Tibial nerve (tissue), 4 donors: ENCODE data around the gene BCAS1. TPM values are rescaled to one million over a fixed set of nuclear protein-coding genes. Genes with fewer than 3 reads are reported as not detected.

Experiments used
- DNase-seq, 2 donors: peaks; one replicate each; pipeline ENCODE4 v3.0.0-alpha.2; 2019; ENCODE audit warnings: low spot score in 2 of 2
- H3K27ac ChIP-seq, 4 donors: fragments of 200-600 bp; sonication (generic) in 3 of 4; one replicate each; pipeline ENCODE4 v1.5.1; 2017 to 2019; ENCODE audit warnings: mild to moderate bottlenecking in 1 of 4
- H3K27me3 ChIP-seq, 2 donors: fragments of 200-600 bp; sonication (generic) in 1 of 2; one replicate each; pipeline versions ENCODE4 v1.5.1 to v1.6.0; 2017 to 2019
- H3K36me3 ChIP-seq, 3 donors: fragments of 200-600 bp; sonication (generic); one replicate each; pipeline ENCODE4 v1.5.1; 2018 to 2019
- H3K4me1 ChIP-seq, 4 donors: fragments of 200-600 bp; sonication (generic) in 3 of 4; one replicate each; pipeline ENCODE4 v1.5.1; 2017 to 2019
- H3K4me3 ChIP-seq, 4 donors: fragments of 200-600 bp; sonication (generic) in 3 of 4; one replicate each; pipeline ENCODE4 v1.5.1; 2017 to 2019; ENCODE audit warnings: mild to moderate bottlenecking in 1 of 4, moderate library complexity in 1 of 4
- H3K9me3 ChIP-seq, 4 donors: fragments of 200-600 bp; sonication (generic) in 3 of 4; one replicate each; pipeline ENCODE4 v1.5.1; 2017 to 2019
- EP300 ChIP-seq, 2 donors: sonication (generic); formaldehyde crosslinking; IDR thresholded peaks; one replicate each; pipeline ENCODE4 v1.6.1; 2017; ENCODE audit warnings: antibody characterized with exemption in 2 of 2, mild to moderate bottlenecking in 1 of 2
- POLR2A ChIP-seq, 2 donors: fragments of 450-650 bp; IDR thresholded peaks; one replicate each; pipeline ENCODE4 v1.6.1; 2017; ENCODE audit warnings: antibody characterized with exemption in 2 of 2, mild to moderate bottlenecking in 2 of 2, moderate library complexity in 2 of 2
- WGBS, 2 donors: methylation state at CpG; one replicate each; pipeline ENCODE4 v1.1.5; 2018; 5-methylcytosine and 5-hydroxymethylcytosine counted together
- total RNA-seq, 4 donors: library from RNA; depleted of rRNA; stranded (reverse); fragments of >200 nt; gene quantifications; one replicate each; pipeline ENCODE4 v1.1.0, GENCODE V29; 2016
- TF ChIP-seq, protein P1 (sequence below), 5 experiments: fragments of 200-600 bp in 3 of 5; fragments of 450-650 bp in 2 of 5; sonication (generic) in 3 of 5; IDR thresholded peaks; one replicate each; pipeline ENCODE4 v1.5.1; 2016 to 2019; ENCODE audit warnings: antibody characterized with exemption in 5 of 5, mild to moderate bottlenecking in 3 of 5, moderate library complexity in 2 of 5

The BCAS1 gene
- total RNA-seq, 4 donors from 2014 or later = 34.8 to 59.6 (median 47.1) TPM

DNA sequence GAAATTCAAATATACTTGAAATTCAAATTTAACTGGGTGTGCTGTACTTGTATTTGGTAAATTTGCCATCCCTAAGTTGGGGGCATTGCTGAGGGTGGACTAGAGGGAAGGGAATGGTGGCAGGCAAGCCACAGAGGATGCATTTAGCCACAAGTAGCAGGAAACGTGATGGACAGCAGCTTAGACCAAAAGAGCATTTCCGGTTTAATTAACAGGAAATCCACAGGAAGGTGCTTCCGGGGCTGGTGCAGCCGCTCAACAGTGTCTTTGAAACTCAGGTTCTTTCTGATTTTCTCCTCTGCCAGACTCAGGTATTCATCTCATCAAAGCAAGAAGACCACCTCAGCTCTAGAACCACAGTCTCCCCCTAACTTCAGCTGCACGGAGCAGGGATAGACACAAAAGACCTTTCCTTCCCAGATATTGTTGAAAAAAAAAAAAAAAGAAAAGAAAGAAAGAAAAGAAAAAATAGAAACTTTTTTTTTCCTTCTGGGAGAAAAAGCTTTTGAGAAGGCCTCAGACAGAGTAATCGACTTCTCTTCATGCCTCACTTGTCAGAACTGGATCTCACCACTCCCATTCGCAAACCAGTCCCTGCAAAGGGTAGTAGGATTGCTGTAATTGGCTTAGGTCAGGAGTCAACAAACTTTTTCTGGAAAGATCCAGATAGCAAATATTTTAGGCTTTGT is 8.0 kb upstream of the BCAS1 start:
- TF ChIP-seq, protein P1, sequence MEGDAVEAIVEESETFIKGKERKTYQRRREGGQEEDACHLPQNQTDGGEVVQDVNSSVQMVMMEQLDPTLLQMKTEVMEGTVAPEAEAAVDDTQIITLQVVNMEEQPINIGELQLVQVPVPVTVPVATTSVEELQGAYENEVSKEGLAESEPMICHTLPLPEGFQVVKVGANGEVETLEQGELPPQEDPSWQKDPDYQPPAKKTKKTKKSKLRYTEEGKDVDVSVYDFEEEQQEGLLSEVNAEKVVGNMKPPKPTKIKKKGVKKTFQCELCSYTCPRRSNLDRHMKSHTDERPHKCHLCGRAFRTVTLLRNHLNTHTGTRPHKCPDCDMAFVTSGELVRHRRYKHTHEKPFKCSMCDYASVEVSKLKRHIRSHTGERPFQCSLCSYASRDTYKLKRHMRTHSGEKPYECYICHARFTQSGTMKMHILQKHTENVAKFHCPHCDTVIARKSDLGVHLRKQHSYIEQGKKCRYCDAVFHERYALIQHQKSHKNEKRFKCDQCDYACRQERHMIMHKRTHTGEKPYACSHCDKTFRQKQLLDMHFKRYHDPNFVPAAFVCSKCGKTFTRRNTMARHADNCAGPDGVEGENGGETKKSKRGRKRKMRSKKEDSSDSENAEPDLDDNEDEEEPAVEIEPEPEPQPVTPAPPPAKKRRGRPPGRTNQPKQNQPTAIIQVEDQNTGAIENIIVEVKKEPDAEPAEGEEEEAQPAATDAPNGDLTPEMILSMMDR (IDR thresholded peaks at IDR 0.05) = no peak
- TF ChIP-seq POLR2A (IDR thresholded peaks at IDR 0.05) = no peak
- no peak for TF ChIP-seq EP300 (IDR thresholded peaks at IDR 0.05)
- no peak overlapping the region for H3K4me3 ChIP-seq
- 58 to 60% methylated on average over 7 of the region's 7 CpGs for WGBS, 2 donors
- no peak overlapping the region for H3K27ac ChIP-seq
- no peaks in the 10 kb centered on the region for H3K4me1 ChIP-seq
- DNase-seq = no peak
- no peaks in the 10 kb centered on the region for H3K27me3 ChIP-seq
- no peaks in the 10 kb centered on the region for H3K36me3 ChIP-seq
- H3K9me3 ChIP-seq = no peaks in the 10 kb centered on the region

DNA sequence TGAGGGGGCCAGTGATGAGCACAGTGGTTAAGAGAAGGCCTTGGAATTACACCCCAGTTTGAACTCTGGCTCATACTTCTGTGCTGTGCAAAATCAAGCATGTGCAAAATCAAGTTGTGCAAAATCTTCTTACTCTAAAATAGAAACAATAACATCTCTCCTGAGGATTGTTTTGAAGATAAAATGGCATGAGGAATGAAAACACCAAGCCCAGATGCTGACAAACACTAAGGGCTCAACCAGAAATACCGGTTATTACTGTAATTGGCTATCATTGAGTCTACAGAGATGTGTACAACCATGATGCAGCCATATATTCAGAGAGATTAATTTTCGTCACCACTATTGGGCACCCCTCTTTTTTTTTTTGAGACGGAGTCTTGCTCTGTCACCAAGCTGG is 5.9 kb upstream of the BCAS1 start:
- no peak overlapping the region for H3K27ac ChIP-seq
- 86 to 88% methylated on average over 3 of the region's 3 CpGs for WGBS, 2 donors
- no peak for DNase-seq
- H3K27me3 ChIP-seq = no peaks in the 10 kb centered on the region
- H3K9me3 ChIP-seq = no peaks in the 10 kb centered on the region
- TF ChIP-seq EP300 (IDR thresholded peaks at IDR 0.05) (no peak), POLR2A (IDR thresholded peaks at IDR 0.05) (no peak)
- TF ChIP-seq, protein P1 (IDR thresholded peaks at IDR 0.05) = no peak
- no peaks in the 10 kb centered on the region for H3K4me1 ChIP-seq
- no peaks in the 10 kb centered on the region for H3K36me3 ChIP-seq
- no peak overlapping the region for H3K4me3 ChIP-seq

DNA sequence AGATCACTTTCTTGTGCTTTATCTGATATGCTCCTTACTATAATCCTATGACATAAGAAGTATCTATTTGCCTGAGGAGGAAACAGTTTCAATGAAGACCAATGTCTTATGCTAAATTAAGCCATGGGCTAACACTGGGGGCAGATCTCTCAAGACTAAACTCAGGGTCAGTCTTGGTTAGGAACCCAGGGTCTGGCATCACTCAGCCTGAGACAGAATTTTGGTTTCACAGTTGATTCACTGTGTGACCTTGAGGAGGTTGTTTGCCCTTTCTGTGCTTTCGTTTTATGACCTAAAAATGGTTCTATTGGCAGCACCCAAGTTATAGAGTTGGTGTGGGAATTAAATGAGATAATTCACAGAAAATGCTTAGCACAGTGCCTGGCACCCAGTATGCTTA is 4.9 kb upstream of the BCAS1 start:
- 41 to 74% methylated on average over 1 of the region's 1 CpG for WGBS, 2 donors
- Histone ChIP-seq H3K4me3 (no peak overlapping the region), H3K4me1 (no peaks in the 10 kb centered on the region), H3K27me3 (no peaks in the 10 kb centered on the region), H3K9me3 (no peaks in the 10 kb centered on the region), H3K27ac (no peak overlapping the region), H3K36me3 (no peaks in the 10 kb centered on the region)
- TF ChIP-seq, protein P1 (IDR thresholded peaks at IDR 0.05) = no peak
- TF ChIP-seq EP300 (IDR thresholded peaks at IDR 0.05) (no peak), POLR2A (IDR thresholded peaks at IDR 0.05) (no peak)
- no peak for DNase-seq

DNA sequence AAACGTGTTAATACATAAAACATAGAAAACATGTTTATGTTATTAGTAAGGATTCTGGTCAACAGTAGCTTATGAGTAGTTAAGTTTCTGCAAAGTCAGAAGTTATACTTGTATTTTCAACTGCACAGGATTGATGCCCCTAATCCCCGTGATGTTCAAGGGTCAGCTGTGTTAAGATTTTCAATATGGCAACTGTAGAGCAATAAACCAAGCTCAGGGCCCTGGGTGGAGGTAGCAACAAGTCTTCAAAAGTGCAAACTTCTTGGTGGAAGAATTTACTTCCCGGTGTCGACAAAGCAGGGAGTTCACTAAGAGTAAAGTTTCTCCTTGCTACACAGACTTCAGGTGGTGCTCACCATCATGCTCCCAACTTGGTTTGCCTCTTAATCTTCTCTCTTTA is 4.1 kb upstream of the BCAS1 start:
- no peak for DNase-seq
- no peak for TF ChIP-seq EP300 (IDR thresholded peaks at IDR 0.05)
- TF ChIP-seq POLR2A (IDR thresholded peaks at IDR 0.05) = no peak
- TF ChIP-seq, protein P1 (IDR thresholded peaks at IDR 0.05) = no peak
- Histone ChIP-seq H3K27me3 (no peaks in the 10 kb centered on the region), H3K36me3 (no peaks in the 10 kb centered on the region), H3K4me1 (no peaks in the 10 kb centered on the region), H3K4me3 (no peak overlapping the region), H3K9me3 (no peaks in the 10 kb centered on the region), H3K27ac (no peak overlapping the region)
- 82 to 90% methylated on average over 4 of the region's 4 CpGs for WGBS, 2 donors

DNA sequence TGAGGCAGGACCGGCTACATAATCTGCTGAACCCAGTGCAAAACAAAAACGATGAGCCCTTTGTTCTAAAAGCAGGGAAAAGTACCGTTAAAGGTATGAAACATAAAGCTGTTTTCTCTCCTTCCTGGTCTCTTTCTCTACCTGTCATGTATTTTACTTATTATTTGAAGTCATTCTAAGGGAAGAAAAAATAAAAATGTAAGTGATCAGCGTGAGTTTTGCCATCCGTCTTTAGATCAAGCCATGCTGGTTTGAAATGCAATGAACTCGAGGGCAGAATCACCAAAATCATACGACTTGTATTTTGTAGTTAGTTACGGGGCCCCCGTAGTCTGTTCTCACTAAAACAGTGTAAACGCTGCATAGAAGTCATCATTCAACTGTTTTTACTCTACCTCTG is 2.9 kb upstream of the BCAS1 start:
- Histone ChIP-seq H3K27ac (no peak overlapping the region), H3K9me3 (no peaks in the 10 kb centered on the region), H3K27me3 (no peaks in the 10 kb centered on the region), H3K4me3 (no peak overlapping the region), H3K36me3 (no peaks in the 10 kb centered on the region), H3K4me1 (no peaks in the 10 kb centered on the region)
- TF ChIP-seq EP300 (IDR thresholded peaks at IDR 0.05) (no peak), POLR2A (IDR thresholded peaks at IDR 0.05) (no peak)
- TF ChIP-seq, protein P1 (IDR thresholded peaks at IDR 0.05) = no peak
- no peak for DNase-seq
- WGBS, 2 donors = 91 to 92% methylated on average over 9 to 10 of the region's 10 CpGs
